ENCODE measurements around the gene PSTK.

Gene PSTK

DNA sequence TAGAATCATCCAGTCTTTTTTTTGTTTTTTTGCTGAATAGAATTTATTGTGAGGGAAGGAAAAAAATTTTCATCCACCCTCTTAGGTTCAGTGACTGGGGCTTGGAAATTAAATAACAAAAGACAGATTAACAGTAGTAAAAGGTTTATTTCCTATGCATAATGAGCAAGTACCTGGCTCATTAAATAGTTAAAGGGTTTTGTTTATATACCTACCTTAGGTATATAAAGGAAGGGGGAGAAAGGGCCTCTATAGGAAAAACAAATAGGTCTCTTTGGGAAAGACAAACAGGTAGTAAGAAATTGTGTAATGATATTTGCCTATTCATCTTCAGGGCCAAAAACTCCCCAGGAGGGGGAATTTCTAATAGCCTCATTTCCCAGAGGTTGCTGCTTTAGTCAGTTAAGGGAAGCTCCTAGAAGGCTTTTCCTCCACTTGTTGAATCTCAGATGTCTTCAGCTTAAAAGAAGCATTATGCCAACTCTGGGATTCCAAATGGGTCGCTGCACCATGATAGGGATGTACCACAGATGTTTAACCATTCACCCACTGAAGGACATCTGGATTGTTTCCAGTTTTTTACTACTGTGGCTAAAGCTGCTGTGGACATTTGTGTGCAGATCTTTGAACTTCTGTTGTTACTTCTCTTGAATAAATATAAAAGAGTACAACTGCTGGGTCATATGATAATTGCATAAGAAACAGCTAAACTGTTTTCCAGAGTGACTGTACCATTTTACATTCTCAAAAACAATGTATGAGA, 39.9 kb downstream of the PSTK start:
- DNase-seq (ENCODE audit: low read depth in 3 of 3) = no peak

DNA sequence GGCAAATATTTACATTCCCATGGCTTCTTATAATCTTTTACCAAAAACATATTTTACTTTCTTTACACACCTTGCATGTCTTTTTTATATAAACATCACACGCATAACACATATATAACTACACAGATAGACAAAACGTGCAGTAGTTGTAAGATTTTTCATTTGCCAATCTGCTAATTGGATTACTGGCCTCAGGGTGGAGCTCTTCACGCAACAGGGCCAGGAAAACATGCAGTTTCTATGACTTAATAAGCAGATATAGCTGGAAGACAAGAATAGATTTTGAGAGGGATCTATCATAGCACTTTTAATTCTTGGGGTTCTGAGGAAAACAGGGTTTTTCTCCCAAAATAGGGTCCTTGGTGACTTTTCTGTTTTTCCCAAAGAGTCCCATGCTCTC, 41.3 kb downstream of the PSTK start:
- DNase-seq (ENCODE audit: low read depth in 3 of 3) = no peak

GRCh38 chr10:123024540-123024939, 44.3 kb downstream of the PSTK start:
- DNase-seq (ENCODE audit: low read depth in 3 of 3) = no peak

DNA sequence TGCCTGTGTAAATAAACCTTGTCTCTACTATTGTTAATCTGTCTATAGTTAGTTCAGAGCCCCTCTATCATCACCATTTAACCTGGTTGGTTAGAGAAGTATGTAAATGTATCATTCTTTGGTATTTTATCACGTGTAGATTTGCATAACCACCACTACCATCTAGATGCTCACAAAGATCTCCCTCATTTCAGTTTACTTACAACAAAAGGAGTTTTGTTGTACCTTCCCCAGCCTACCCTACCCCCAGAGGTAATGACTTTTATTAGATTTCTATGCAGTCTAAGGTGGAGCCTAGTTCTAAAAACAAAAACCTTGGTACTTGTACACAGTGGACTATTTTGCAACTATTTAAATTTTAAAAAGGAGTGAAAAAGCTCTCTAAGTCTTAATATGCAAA, 46.1 kb downstream of the PSTK start:
- no peak for DNase-seq (ENCODE audit: low read depth in 3 of 3)

DNA sequence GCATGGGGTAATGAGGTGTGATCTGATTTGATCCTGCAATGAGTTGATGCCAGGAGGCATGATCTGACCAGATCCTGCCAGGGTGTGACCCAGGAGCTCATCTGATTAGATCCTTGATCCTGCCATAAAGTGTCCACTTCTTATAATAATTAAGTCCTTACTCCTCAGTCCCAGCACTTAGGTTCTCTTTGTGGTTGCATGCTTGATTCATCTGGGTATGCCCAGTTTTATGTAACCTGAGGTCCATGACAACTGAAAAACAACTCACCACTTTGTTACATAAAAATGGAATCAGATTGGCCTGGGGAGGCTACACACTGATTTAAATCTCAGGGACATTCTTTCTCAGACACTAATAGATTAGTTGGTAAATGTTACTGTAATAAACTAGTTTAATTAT, 47.7 kb downstream of the PSTK start:
- DNase-seq (ENCODE audit: low read depth in 3 of 3) = no peak

GRCh38 chr10:123031124-123031523, 50.9 kb downstream of the PSTK start:
- DNase-seq (ENCODE audit: low read depth in 3 of 3) = no peak

DNA sequence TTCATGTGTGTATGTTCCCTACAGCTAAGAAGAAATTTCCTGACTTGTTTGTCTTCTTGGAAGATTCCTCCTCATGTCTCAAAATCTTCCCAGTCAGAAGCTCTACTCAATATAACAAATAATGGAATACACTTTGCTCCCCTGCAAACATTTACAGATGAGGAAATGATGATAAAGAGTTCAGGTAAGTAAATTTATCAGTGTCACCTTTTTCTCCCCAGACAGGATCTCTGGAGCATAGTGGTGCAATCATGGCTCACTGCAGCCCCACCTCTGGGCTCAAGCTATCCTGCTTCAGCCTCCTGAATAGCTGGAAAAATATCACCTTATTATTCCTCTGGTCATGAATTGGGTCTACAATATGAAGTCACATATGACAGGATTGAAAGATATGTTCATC, 54.1 kb downstream of the PSTK start:
- DNase-seq (ENCODE audit: low read depth in 3 of 3) = no peak

DNA sequence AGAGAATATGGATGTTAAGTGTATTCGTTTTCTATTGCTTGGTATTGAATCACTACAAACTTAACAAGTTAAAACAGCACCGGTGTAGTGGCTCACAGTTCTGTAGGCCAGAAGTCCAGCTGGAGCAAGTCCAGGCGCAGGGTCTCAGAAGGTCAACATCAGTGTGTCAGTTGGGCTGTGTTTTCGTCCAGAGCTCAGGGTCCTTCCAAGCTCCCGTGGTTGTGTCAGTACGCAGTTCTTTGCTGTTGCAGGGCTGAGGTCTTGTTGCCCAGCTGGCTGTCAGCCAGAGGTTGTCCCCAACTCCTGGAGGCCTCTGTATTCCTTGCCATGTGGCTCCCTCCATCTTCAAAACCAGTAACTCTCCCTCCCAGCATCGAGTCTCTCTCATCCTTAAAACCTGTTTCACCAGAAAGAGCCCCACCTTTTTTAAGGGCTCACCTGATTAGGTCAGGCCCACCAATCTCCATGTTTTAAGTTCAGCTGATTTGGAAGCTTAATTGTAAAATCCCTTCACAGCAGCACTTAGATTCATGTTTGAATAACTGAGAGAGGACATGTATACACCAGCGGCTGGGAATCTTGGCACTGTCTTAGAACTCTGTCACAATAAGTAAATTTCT, 55.4 kb downstream of the PSTK start:
- DNase-seq (ENCODE audit: low read depth in 3 of 3) = no peak

GRCh38 chr10:123038782-123039631, 58.8 kb downstream of the PSTK start:
- DNase-seq (ENCODE audit: low read depth in 3 of 3) = no peak

GRCh38 chr10:123039632-123039930, 59.4 kb downstream of the PSTK start:
- no peak for DNase-seq (ENCODE audit: low read depth in 3 of 3)
